Esophagus squamous epithelium (tissue), 4 donors: ENCODE data around the gene HTRA2.

ENCODE experiments used
- POLR2A ChIP-seq, 4 donors: fragments of 450-650 bp; IDR thresholded peaks; one replicate each; pipeline ENCODE4 v1.6.1; 2017; ENCODE audit warnings: antibody characterized with exemption in 4 of 4, mild to moderate bottlenecking in 4 of 4, moderate library complexity in 3 of 4
- TF ChIP-seq, protein P1 (sequence below), 6 experiments: fragments of 450-650 bp in 4 of 6; fragments of 200-600 bp in 2 of 6; sonication (generic) in 2 of 6; IDR thresholded peaks; one replicate each; pipeline ENCODE4 v1.5.1; 2016 to 2019; ENCODE audit warnings: antibody characterized with exemption in 6 of 6, mild to moderate bottlenecking in 4 of 6, moderate library complexity in 4 of 6

GRCh38 chr2:74516650-74517049 lies 13.1 kb upstream of the HTRA2 start:
- TF ChIP-seq, protein P1, sequence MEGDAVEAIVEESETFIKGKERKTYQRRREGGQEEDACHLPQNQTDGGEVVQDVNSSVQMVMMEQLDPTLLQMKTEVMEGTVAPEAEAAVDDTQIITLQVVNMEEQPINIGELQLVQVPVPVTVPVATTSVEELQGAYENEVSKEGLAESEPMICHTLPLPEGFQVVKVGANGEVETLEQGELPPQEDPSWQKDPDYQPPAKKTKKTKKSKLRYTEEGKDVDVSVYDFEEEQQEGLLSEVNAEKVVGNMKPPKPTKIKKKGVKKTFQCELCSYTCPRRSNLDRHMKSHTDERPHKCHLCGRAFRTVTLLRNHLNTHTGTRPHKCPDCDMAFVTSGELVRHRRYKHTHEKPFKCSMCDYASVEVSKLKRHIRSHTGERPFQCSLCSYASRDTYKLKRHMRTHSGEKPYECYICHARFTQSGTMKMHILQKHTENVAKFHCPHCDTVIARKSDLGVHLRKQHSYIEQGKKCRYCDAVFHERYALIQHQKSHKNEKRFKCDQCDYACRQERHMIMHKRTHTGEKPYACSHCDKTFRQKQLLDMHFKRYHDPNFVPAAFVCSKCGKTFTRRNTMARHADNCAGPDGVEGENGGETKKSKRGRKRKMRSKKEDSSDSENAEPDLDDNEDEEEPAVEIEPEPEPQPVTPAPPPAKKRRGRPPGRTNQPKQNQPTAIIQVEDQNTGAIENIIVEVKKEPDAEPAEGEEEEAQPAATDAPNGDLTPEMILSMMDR (IDR thresholded peaks at IDR 0.05) = no peak
- TF ChIP-seq POLR2A (IDR thresholded peaks at IDR 0.05) = no peak
